H1 (cell line): ENCODE measurements around the gene RNASE11. TPM values are rescaled to one million over a fixed set of nuclear protein-coding genes. Genes with fewer than 3 reads are reported as not detected.

Source experiments
- CTCF ChIA-PET: fragments of 300-600 bp; sonication (Branson Sonifier 250); formaldehyde crosslinking; loops from one replicate; lab custom pipeline; 2021; ENCODE audit not compliant: partially characterized antibody; lab: Charles Lee
- POLR2A ChIA-PET: fragments of 300-600 bp; sonication (Branson Sonifier 250); formaldehyde crosslinking; loops from one replicate; lab custom pipeline; 2021; ENCODE audit warnings: inconsistent platforms; ENCODE audit not compliant: partially characterized antibody; lab: Charles Lee
- DNase-seq, 2 experiments: peaks; one replicate each; pipeline versions ENCODE4 v3.0.0 to v3.0.0-alpha.2; 2010 to 2022; ENCODE audit warnings: low spot score in 2 of 2, low read depth in 1 of 2, mixed read lengths in 1 of 2
- FAIRE-seq: peaks from 2 replicates; lab custom pipeline; 2011; peaks lifted over from hg19 to GRCh38; lab: Jason Lieb, UNC
- H2AFZ ChIP-seq: 2 replicates; pipeline ENCODE4 v1.8.1; 2012; ENCODE audit warnings: low read length, inconsistent platforms
- H2AK5ac ChIP-seq: 2 replicates; pipeline ENCODE4 v1.6.1; 2013; ENCODE audit warnings: low read depth, low read length
- H2BK120ac ChIP-seq: replicated peaks from 2 replicates; pipeline ENCODE3; 2013; ENCODE audit warnings: low read depth, low read length, inconsistent platforms
- H2BK12ac ChIP-seq: 2 replicates; pipeline ENCODE4 v1.6.1; 2013; ENCODE audit warnings: low read depth, low read length
- H2BK15ac ChIP-seq: 2 replicates; pipeline ENCODE4 v1.6.1; 2013; ENCODE audit warnings: low read length
- H2BK20ac ChIP-seq: 2 replicates; pipeline ENCODE4 v1.6.1; 2013; ENCODE audit warnings: low read length
- H2BK5ac ChIP-seq: 2 replicates; pipeline ENCODE4 v1.6.1; 2013; ENCODE audit warnings: low read depth, low read length
- H3K14ac ChIP-seq: 2 replicates; pipeline ENCODE4 v1.6.1; 2013; ENCODE audit warnings: inconsistent platforms; ENCODE audit not compliant: insufficient read length
- H3K18ac ChIP-seq: 2 replicates; pipeline ENCODE4 v1.6.1; 2013; ENCODE audit warnings: low read length; ENCODE audit errors: extremely low read depth
- H3K23ac ChIP-seq: 2 replicates; pipeline ENCODE4 v1.6.1; 2013; ENCODE audit warnings: inconsistent platforms; ENCODE audit not compliant: insufficient read length
- H3K23me2 ChIP-seq: 2 replicates; pipeline ENCODE4 v1.6.1; 2013; ENCODE audit warnings: low read depth, low read length
- H3K27ac ChIP-seq: 2 replicates; pipeline ENCODE4 v1.6.1; 2011; ENCODE audit warnings: low read depth, low read length, inconsistent platforms
- H3K27me3 ChIP-seq, 4 experiments: replicated peaks in 1 of 4; 1 replicate in 1 of 4; 2 replicates in 3 of 4; pipeline versions ENCODE4 v1.6.1 to v1.8.1; 2011 to 2013; ENCODE audit warnings: low read length in 3 of 4, mild to moderate bottlenecking in 3 of 4, inconsistent platforms in 2 of 4, mixed read lengths in 2 of 4, moderate library complexity in 1 of 4; ENCODE audit not compliant: control insufficient read depth in 3 of 4, insufficient read depth in 3 of 4; ENCODE audit errors: extremely low read depth in 1 of 4
- H3K36me3 ChIP-seq, 4 experiments: 2 replicates each; pipeline versions ENCODE4 v1.6.1 to v1.8.1; 2011 to 2013; ENCODE audit warnings: mild to moderate bottlenecking in 4 of 4, low read length in 3 of 4, moderate library complexity in 2 of 4, control low read depth in 1 of 4, inconsistent platforms in 1 of 4; ENCODE audit not compliant: insufficient read depth in 4 of 4, control insufficient read depth in 2 of 4
- H3K4ac ChIP-seq: replicated peaks from 2 replicates; pipeline ENCODE3; 2013; ENCODE audit warnings: low read length, low read depth, mixed read lengths, inconsistent platforms; ENCODE audit not compliant: insufficient read length
- H3K4me1 ChIP-seq, 4 experiments: replicated peaks in 1 of 4; 1 replicate in 1 of 4; 2 replicates in 3 of 4; pipeline versions ENCODE4 v1.6.1 to v1.8.1; 2011 to 2013; ENCODE audit warnings: low read length in 3 of 4, inconsistent platforms in 2 of 4, mixed read lengths in 1 of 4; ENCODE audit not compliant: insufficient read depth in 4 of 4, control insufficient read depth in 3 of 4
- H3K4me2 ChIP-seq, 2 experiments: 2 replicates each; pipeline versions ENCODE4 v1.6.1 to v1.8.1; 2011 to 2013; ENCODE audit warnings: low read depth in 2 of 2, low read length in 2 of 2, control low read depth in 1 of 2, inconsistent platforms in 1 of 2, mild to moderate bottlenecking in 1 of 2; ENCODE audit not compliant: insufficient read depth in 1 of 2
- H3K4me3 ChIP-seq, 4 experiments: fragments of 200-600, 300-600 bp in 1 of 4; sonication (generic), shearing (Covaris generic), sonication (Bioruptor Twin) in 1 of 4; 2 replicates each; pipeline versions ENCODE4 v1.5.1 to v1.8.1; 2011 to 2016; ENCODE audit warnings: low read length in 4 of 4, low read depth in 3 of 4, control low read depth in 2 of 4, inconsistent platforms in 2 of 4, mild to moderate bottlenecking in 2 of 4, mixed read lengths in 1 of 4, moderate library complexity in 1 of 4; ENCODE audit not compliant: insufficient read depth in 2 of 4; ENCODE audit errors: extremely low read depth in 1 of 4
- H3K56ac ChIP-seq: replicated peaks from 2 replicates; pipeline ENCODE3; 2013; ENCODE audit warnings: low read depth, mild to moderate bottlenecking, mixed read lengths, low read length, inconsistent platforms; ENCODE audit not compliant: insufficient read length
- H3K79me1 ChIP-seq: 2 replicates; pipeline ENCODE4 v1.6.1; 2013; ENCODE audit warnings: low read depth, low read length, control low read depth
- H3K79me2 ChIP-seq, 2 experiments: 2 replicates each; pipeline versions ENCODE4 v1.6.1 to v1.8.1; 2012 to 2013; ENCODE audit warnings: low read length in 2 of 2, mild to moderate bottlenecking in 2 of 2, inconsistent platforms in 1 of 2; ENCODE audit not compliant: insufficient read depth in 2 of 2, control insufficient read depth in 1 of 2
- H3K9ac ChIP-seq, 4 experiments: replicated peaks in 1 of 4; 1 replicate in 1 of 4; 2 replicates in 3 of 4; pipeline versions ENCODE4 v1.6.1 to v1.8.1; 2011 to 2013; ENCODE audit warnings: low read depth in 3 of 4, low read length in 3 of 4, control low read depth in 2 of 4, mild to moderate bottlenecking in 2 of 4, moderate library complexity in 2 of 4, inconsistent platforms in 1 of 4; ENCODE audit errors: extremely low read depth in 1 of 4
- H3K9me3 ChIP-seq, 2 experiments: 2 replicates each; pipeline versions ENCODE4 v1.6.1 to v1.8.1; 2012 to 2013; ENCODE audit warnings: mild to moderate bottlenecking in 2 of 2, moderate library complexity in 2 of 2, control low read depth in 1 of 2, inconsistent platforms in 1 of 2, low read depth in 1 of 2, low read length in 1 of 2, mixed read lengths in 1 of 2; ENCODE audit not compliant: insufficient read depth in 2 of 2
- H4K20me1 ChIP-seq, 2 experiments: replicated peaks in 1 of 2; 2 replicates each; pipeline versions ENCODE3 to v1.8.1; 2011 to 2013; ENCODE audit warnings: inconsistent platforms in 2 of 2, low read length in 2 of 2, mild to moderate bottlenecking in 1 of 2; ENCODE audit not compliant: insufficient read depth in 2 of 2, control insufficient read depth in 1 of 2
- H4K5ac ChIP-seq: 2 replicates; pipeline ENCODE4 v1.6.1; 2013; ENCODE audit warnings: low read length, low read depth, mixed read lengths, inconsistent platforms; ENCODE audit not compliant: insufficient read length
- H4K8ac ChIP-seq: 2 replicates; pipeline ENCODE4 v1.8.0; 2013; ENCODE audit warnings: mild to moderate bottlenecking, moderate library complexity, low read length, inconsistent platforms; ENCODE audit not compliant: insufficient read depth; ENCODE audit errors: extremely low read depth
- H4K91ac ChIP-seq: replicated peaks from 2 replicates; pipeline ENCODE3; 2013; ENCODE audit warnings: low read length, mixed read lengths, inconsistent platforms; ENCODE audit not compliant: insufficient read length
- CEBPB ChIP-seq: IDR thresholded peaks from 2 replicates; pipeline ENCODE4 v1.6.1; 2012; ENCODE audit warnings: low read depth, low read length
- MAFK ChIP-seq: IDR thresholded peaks from 2 replicates; pipeline ENCODE4 v1.6.1; 2012; ENCODE audit warnings: low read depth, mild to moderate bottlenecking, improper control_type of control experiment, low read length
- NRF1 ChIP-seq: IDR thresholded peaks from 2 replicates; pipeline ENCODE4 v1.6.1; 2011; ENCODE audit warnings: mild to moderate bottlenecking, low read depth, low read length, improper control_type of control experiment
- POLR2A ChIP-seq, 2 experiments: IDR thresholded peaks; 1 replicate in 1 of 2; 2 replicates in 1 of 2; pipeline ENCODE4 v1.6.1; 2011; ENCODE audit warnings: low read depth in 2 of 2, low read length in 2 of 2, mild to moderate bottlenecking in 2 of 2; ENCODE audit errors: control extremely low read depth in 1 of 2
- POU5F1 ChIP-seq: IDR thresholded peaks from 2 replicates; pipeline ENCODE4 v1.6.1; 2011; ENCODE audit warnings: low read depth, mild to moderate bottlenecking, low read length, moderate library complexity
- SAP30 ChIP-seq: fragments of 300-600 bp; sonication (generic); IDR thresholded peaks from 2 replicates; pipeline ENCODE4 v1.7.1; 2012; ENCODE audit warnings: low read length, moderate library complexity, mild to moderate bottlenecking, inconsistent platforms; ENCODE audit not compliant: insufficient read depth, insufficient replicate concordance
- SIN3A ChIP-seq, 2 experiments: IDR thresholded peaks in 1 of 2; conservative IDR thresholded peaks in 1 of 2; 2 replicates each; pipeline ENCODE4 v1.6.1; 2011 to 2012; ENCODE audit warnings: low read length in 2 of 2, improper control_type of control experiment in 1 of 2, low read depth in 1 of 2, mild to moderate bottlenecking in 1 of 2
- TAF1 ChIP-seq: IDR thresholded peaks from 2 replicates; pipeline ENCODE4 v1.6.1; 2011; ENCODE audit warnings: mild to moderate bottlenecking, low read depth, low read length
- TAF7 ChIP-seq: optimal IDR thresholded peaks from 2 replicates; pipeline ENCODE3; 2011; ENCODE audit warnings: low read depth, mild to moderate bottlenecking, inconsistent platforms, low read length, moderate library complexity, borderline replicate concordance
- TBP ChIP-seq: IDR thresholded peaks from 2 replicates; pipeline ENCODE4 v1.6.1; 2011; ENCODE audit warnings: low read depth, low read length, improper control_type of control experiment
- ZNF274 ChIP-seq: IDR thresholded peaks from 2 replicates; pipeline ENCODE4 v1.7.0; 2012; ENCODE audit warnings: low read length, borderline replicate concordance; ENCODE audit errors: extremely low read depth
- WGBS, 2 experiments: shearing (Covaris generic) in 1 of 2; methylation state at CpG; one replicate each; pipeline versions ENCODE4 v1.1.6 to v1.1.7; 2013 to 2015; ENCODE audit warnings: low lambda C conversion rate in 2 of 2, mixed read lengths in 2 of 2, inconsistent platforms in 1 of 2, low coverage in 1 of 2, missing lambda C conversion rate in 1 of 2; ENCODE audit not compliant: insufficient replicate concordance in 2 of 2, insufficient coverage in 1 of 2, insufficient read length in 1 of 2; ENCODE audit errors: extremely low coverage in 1 of 2, missing lambda C conversion rate in 1 of 2; 5-methylcytosine and 5-hydroxymethylcytosine counted together
- polyA plus RNA-seq, 7 experiments: library from polyadenylated mRNA; depleted of rRNA in 3 of 7; stranded (reverse) in 5 of 7; unstranded in 2 of 7; fragments of >200 nt in 5 of 7; fragments of 200-250 nt in 2 of 7; gene quantifications; 1 replicate in 5 of 7; 2 replicates in 1 of 7; 4 replicates in 1 of 7; pipeline versions ENCODE4 v1.2.1 to v1.2.3, GENCODE V29; 2011 to 2013; ENCODE audit warnings: missing spikeins in 2 of 7, mixed read lengths in 2 of 7
- total RNA-seq: library from RNA; stranded (reverse); fragmentation: NEBNext Ultra II Directional; extraction: Animal tissue kit (Norgen Biotek cat#: 25700); gene quantifications from 2 replicates; pipeline ENCODE4 v1.2.1, GENCODE V29; 2021

The RNASE11 gene
- total and polyA plus RNA-seq, 2 of the 8 experiments (the other 6 are each of a cell fraction or from before 2014, with no cell fraction given) = not detected

DNA sequence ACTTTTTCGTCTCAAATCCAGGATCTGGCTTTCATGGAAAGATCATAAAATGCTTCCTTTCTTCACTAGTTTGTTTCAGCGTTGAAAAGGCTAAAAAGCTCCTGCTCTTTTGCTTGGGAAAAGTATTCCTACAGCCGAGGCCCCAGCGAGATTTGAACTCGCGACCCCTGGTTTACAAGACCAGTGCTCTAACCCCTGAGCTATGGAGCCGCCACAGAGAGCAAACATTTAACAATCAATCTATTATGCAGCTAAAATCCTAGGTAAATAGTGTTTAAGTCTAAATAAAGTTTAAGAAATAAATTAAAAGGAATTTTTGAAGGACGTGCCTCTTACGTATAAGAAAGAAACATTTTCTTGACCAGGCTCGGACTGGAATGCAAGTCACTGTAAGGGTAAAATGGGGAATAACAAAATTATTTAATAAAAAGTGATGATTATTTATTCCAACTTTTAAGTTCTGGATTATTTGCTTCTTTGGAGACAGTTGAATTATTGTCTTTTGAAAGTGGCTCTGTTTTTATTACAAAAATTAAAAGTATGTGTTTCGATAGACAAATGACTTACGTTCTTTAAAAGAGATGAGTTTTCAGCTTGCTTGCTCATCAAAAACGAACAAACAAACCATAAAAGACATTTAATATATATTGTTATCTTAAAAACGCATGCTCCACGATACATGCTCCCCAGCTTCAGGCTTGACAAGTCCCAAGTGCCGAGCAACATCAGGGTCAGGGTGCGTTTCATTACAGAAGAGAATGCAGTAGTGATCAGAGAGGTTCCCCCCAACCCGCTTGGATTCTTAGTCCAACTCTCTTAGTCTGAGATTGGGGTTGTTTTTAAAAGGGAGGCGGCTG is 43.5 kb upstream of the RNASE11 start:
- peak overlapping the region; percentile 76 to 96 (median 88) for H3K4me3 ChIP-seq
- no peak overlapping the region for H3K18ac ChIP-seq
- H4K8ac ChIP-seq = no peak overlapping the region
- H3K36me3 ChIP-seq = no peaks in the 10 kb centered on the region
- H3K9ac ChIP-seq = peak overlapping the region in 3 of 4 experiments; percentile 21 to 51 (median 44); a peak in 4 of 7 replicates
- H3K27ac ChIP-seq = no peak overlapping the region
- H3K79me1 ChIP-seq = no peaks in the 10 kb centered on the region
- H3K27me3 ChIP-seq = peaks cover 0 to 21% (median 14%) of the 10 kb centered on the region in 4 experiments; a peak in 5 of 7 replicates
- no peak overlapping the region for H4K91ac ChIP-seq
- H2AK5ac ChIP-seq = no peak overlapping the region
- 3% methylated on average over 19 of the region's 19 CpGs; no CpG with 5 or more reads in 1 of the 2 experiments for WGBS, 2 experiments
- H2BK120ac ChIP-seq = no peak overlapping the region
- H2BK15ac ChIP-seq = no peak overlapping the region
- H3K4me2 ChIP-seq = peak overlapping the region; percentile 86 to 91
- no peak overlapping the region for H3K14ac ChIP-seq
- ChIA-PET CTCF (interaction anchor here (0.6 to 3.1 kb wide), 14 partner anchors 9 to 308 kb away, joined by 3 to 16 read pairs (median 4); partner anchors contain the start of gene RNASE4), POLR2A (interaction anchor here (1.4 to 2.1 kb wide), 4 partner anchors 27 to 175 kb away, joined by 4 to 7 read pairs (median 6); partner anchors contain the start of gene APEX1)
- no peaks in the 10 kb centered on the region for H3K9me3 ChIP-seq
- H3K56ac ChIP-seq = no peak overlapping the region
- no peak overlapping the region for H2BK12ac ChIP-seq
- H2AFZ ChIP-seq = no peak overlapping the region; the same call in 1 of the 2 replicates
- peak; percentile 63 for FAIRE-seq
- H3K23me2 ChIP-seq = peaks cover 28% of the 10 kb centered on the region
- peak in 1 of 2 experiments; percentile 85 for DNase-seq
- H4K5ac ChIP-seq = no peak overlapping the region
- H3K4ac ChIP-seq = no peak overlapping the region
- no peak overlapping the region for H3K23ac ChIP-seq
- H3K4me1 ChIP-seq = peaks cover 0 to 6% (median 1%) of the 10 kb centered on the region in 4 experiments; a peak in 2 of 7 replicates
- H4K20me1 ChIP-seq = no peaks in the 10 kb centered on the region
- no peak overlapping the region for H2BK5ac ChIP-seq
- H2BK20ac ChIP-seq = no peak overlapping the region
- H3K79me2 ChIP-seq = no peaks in the 10 kb centered on the region
- TF ChIP-seq TAF7 = no peak
- TF ChIP-seq MAFK = peak; percentile 73; the same call in 1 of the 2 replicates
- TF ChIP-seq POU5F1 = 0 out of 2 replicates have a peak, but pooled peaks have one; percentile 45
- TF ChIP-seq CEBPB = peak; percentile 33; the same call in 1 of the 2 replicates
- peak in 1 of 2 experiments; percentile 18; a peak in 1 of 4 replicates for TF ChIP-seq SIN3A (conservative IDR thresholded peaks at IDR 0.05 in 1 of 2, IDR thresholded peaks at IDR 0.05 in 1 of 2; ENCODE audit: low read depth in 1 of 2, low read length in 2 of 2)
- no peak for TF ChIP-seq NRF1
- no peak for TF ChIP-seq SAP30
- TF ChIP-seq TBP = peak; percentile 99
- TF ChIP-seq ZNF274 = no peak
- TF ChIP-seq TAF1 = no peak
- TF ChIP-seq POLR2A (IDR thresholded peaks at IDR 0.05; ENCODE audit: control extremely low read depth in 1 of 2, low read depth in 2 of 2, low read length in 2 of 2) = no peak
